ENCODE results near the gene GALNT10.

DNA sequence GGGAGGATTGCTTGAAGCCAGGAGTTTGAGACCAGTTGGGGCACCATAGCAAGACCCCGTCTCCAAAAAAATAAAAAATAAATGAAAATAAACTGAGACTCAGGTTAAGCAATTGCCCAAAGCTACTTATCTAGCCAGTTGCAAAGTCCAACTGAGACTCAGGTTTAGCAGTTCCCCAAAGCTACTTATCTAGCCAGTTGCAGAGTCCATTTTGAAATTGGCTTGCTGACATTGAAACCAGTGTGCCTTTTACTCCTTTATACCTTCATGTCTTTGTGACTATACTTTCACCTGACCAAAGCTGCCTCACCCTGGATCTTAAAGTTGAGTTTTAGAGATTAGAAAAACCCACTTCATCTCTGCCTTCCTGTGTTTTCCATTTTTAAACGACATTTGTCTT, 66.5 kb downstream of the GALNT10 start:
- TF ChIP-seq GATA2 (IDR thresholded peaks at IDR 0.05; ENCODE audit: low read depth, low read length) = no peak
- no peak for TF ChIP-seq GATA3 (IDR thresholded peaks at IDR 0.05; ENCODE audit: low read depth, low read length)
